Astrocyte of the spinal cord (primary cell): ENCODE results near the gene SNX6.
A peak's percentile ranks its signal among the peaks of the same experiment; 100 is the strongest.
"Not testable (repeated sequence)": the region's sequence is repeated elsewhere in the genome, so short reads cannot be mapped to it uniquely, and the experiment has no call there.

ENCODE experiments used
- DNase-seq: peaks from one replicate; pipeline ENCODE4 v3.0.0; 2011; ENCODE audit warnings: low read depth, low spot score
- H3K4me3 ChIP-seq: 2 replicates; pipeline ENCODE4 v1.5.1; 2011; ENCODE audit warnings: low read depth, mild to moderate bottlenecking, low read length, moderate library complexity
- in situ Hi-C: cut with HindIII; loops from 2 replicates; pipeline ENCODE4 v1.10.0; 2017; ENCODE audit warnings: low sequenced_read_pairs
- TF ChIP-seq, protein P1 (sequence below): IDR thresholded peaks from 2 replicates; pipeline ENCODE4 v1.5.1; 2012; ENCODE audit warnings: low read depth, mild to moderate bottlenecking, low read length, inconsistent platforms

SNX6 gene

DNA sequence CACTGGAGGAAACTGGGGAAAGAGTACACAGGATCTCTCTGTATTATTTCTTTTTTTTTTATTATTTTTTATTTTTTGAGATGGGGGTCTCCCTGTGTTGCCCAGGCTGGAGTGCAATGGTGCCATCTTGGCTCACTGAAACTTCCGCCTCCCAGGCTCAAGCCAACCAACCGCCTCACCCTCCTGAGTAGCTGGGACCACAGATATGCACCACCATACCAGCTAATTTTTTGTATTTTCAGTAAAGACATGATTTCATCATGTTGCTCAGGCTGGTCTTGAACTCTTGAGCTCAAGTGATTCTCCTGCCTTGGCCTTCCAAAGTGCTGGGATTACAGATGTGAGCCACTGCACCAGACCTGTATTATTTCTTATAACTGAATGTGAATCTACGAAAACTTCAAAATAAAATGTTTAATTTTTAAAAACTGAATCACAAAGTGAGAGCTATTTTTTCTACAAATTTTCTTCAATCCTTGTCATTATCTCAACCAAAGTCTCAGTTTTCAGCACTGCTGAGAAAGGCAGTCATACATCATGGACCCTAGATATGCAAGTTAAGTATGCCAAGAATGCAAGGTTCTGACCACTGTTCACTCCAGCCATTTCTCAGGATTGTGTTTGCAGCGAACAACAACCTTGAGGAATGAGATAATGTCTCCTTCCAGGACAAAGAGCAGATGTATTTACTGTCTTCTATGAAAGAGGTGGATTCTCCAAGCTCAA, 92.8 kb downstream of the SNX6 start:
- in situ Hi-C loops = no loop called here
- TF ChIP-seq, protein P1, sequence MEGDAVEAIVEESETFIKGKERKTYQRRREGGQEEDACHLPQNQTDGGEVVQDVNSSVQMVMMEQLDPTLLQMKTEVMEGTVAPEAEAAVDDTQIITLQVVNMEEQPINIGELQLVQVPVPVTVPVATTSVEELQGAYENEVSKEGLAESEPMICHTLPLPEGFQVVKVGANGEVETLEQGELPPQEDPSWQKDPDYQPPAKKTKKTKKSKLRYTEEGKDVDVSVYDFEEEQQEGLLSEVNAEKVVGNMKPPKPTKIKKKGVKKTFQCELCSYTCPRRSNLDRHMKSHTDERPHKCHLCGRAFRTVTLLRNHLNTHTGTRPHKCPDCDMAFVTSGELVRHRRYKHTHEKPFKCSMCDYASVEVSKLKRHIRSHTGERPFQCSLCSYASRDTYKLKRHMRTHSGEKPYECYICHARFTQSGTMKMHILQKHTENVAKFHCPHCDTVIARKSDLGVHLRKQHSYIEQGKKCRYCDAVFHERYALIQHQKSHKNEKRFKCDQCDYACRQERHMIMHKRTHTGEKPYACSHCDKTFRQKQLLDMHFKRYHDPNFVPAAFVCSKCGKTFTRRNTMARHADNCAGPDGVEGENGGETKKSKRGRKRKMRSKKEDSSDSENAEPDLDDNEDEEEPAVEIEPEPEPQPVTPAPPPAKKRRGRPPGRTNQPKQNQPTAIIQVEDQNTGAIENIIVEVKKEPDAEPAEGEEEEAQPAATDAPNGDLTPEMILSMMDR = no peak
- DNase-seq = peak; percentile 62
- H3K4me3 ChIP-seq = no peak overlapping the region

GRCh38 chr14:34527591-34527990, 102.4 kb downstream of the SNX6 start:
- in situ Hi-C loops = no loop called here
- TF ChIP-seq, protein P1 = no peak
- no peak overlapping the region for H3K4me3 ChIP-seq
- no peak for DNase-seq

GRCh38 chr14:34524216-34524615, 105.7 kb downstream of the SNX6 start:
- DNase-seq, H3K4me3 ChIP-seq, in situ Hi-C loops: not testable (repeated sequence)

DNA sequence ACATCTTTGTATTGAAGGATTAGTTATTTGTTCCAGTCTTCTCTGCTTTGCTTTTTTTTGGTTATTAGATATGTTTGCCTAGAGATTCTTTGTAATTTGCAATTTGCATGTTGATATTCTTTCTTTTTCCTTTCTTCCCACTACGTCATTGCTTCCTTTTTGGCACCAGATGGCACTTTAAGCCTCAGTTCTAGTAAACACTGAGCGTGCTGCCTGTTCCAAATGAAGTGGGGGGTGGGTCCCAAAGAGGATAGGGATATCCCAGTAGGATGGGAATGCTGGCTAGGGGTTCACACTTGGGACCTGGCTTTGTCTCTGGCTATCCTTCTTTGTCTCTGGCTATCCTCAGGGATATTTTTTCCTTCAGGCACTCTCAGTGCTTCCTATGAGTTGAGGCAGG, 107.5 kb downstream of the SNX6 start:
- no peak for DNase-seq
- in situ Hi-C loops = no loop called here
- TF ChIP-seq, protein P1 = no peak
- H3K4me3 ChIP-seq = no peak overlapping the region

DNA sequence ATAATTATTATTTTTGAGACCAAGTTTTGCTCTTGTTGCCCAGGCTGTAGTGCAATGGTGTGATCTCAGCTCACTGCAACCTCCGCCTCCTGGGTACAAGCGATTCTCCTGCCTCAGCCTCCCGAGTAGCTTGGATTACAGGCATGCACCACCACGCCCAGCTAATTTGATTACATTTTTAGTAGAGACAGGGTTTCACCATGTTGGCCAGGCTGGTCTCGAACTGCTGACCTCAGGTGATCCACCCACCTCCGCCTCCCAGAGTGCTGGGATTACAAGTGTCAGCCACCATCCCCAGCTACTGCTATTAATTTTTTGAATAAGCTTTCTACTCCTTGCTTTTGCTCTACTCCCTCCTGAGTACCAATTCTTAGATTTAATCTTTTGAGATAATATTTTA, 108.9 kb downstream of the SNX6 start:
- DNase-seq, in situ Hi-C loops, H3K4me3 ChIP-seq: not testable (repeated sequence)

DNA sequence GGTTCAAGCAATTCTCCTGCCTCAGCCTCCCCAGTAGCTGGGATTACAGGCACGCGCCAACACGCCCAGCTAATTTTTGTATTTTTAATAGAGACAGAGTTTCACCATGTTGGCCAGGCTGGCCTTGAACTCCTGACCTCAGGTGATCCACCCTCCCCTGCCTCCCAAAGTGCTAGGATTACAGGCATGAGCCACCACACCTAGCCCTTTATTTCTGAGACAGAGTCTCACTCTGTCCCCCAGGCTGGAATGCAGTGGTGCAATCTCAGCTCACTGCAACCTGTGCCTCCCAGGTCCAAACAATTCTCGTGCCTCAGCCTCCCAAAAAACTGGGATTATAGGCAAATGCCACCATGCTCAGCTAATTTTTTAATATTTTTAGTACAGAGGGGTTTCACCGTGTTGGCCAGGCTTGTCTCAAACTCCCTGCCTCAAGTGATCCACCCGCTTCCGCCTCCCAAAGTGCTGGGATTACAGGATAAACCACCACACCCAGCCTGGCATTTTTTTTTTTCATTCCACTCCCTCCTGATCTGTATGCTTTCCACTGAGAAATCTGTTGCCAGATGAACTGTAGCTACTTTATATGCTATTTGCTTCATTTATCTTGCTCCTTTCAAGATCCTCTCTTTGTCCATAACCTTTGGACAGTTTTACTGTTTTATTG, 109.5 kb downstream of the SNX6 start:
- DNase-seq, H3K4me3 ChIP-seq, in situ Hi-C loops: not testable (repeated sequence)
